Left ventricle myocardium inferior (tissue), 1 donor: ENCODE measurements around the gene SLC4A1. TPM values are rescaled to one million over a fixed set of nuclear protein-coding genes. Genes with fewer than 3 reads are reported as not detected.

Experiments
- DNase-seq: peaks from one replicate; pipeline ENCODE4 v3.0.0-alpha.2; 2020
- H3K27ac ChIP-seq: fragments of 200-600 bp; replicated peaks from 2 replicates; pipeline ENCODE4 v1.8.0; 2021
- H3K27me3 ChIP-seq: fragments of 200-600 bp; 2 replicates; pipeline ENCODE4 v1.8.0; 2021; ENCODE audit warnings: low read depth
- H3K36me3 ChIP-seq: fragments of 200-600 bp; 2 replicates; pipeline ENCODE4 v1.8.0; 2021
- H3K4me1 ChIP-seq: fragments of 200-600 bp; 2 replicates; pipeline ENCODE4 v1.8.0; 2021
- H3K4me3 ChIP-seq: fragments of 200-600 bp; 2 replicates; pipeline ENCODE4 v1.8.0; 2021; ENCODE audit warnings: mild to moderate bottlenecking, moderate library complexity
- H3K9me3 ChIP-seq: fragments of 200-600 bp; replicated peaks from 2 replicates; pipeline ENCODE4 v1.8.0; 2021
- intact Hi-C: fragments of 100-400 bp; cut with micrococcal nuclease; formaldehyde crosslinking; loops from one replicate; pipeline ENCODE4 v1.11.0; 2022
- microRNA-seq: library from miRNA; unstranded; fragments of <30 nt; microRNA quantifications from one replicate; pipeline ENCODE4 v1.2.0, GENCODE V29; 2020
- total RNA-seq: library from RNA; stranded (reverse); fragmentation: NEBNext Ultra II Directional; extraction: Animal tissue kit (Norgen Biotek cat#: 25700); gene quantifications from one replicate; pipeline ENCODE4 v1.2.1, GENCODE V29; 2021
- TF ChIP-seq, protein P1 (sequence below): fragments of 200-600 bp; IDR thresholded peaks from 2 replicates; pipeline ENCODE4 v1.8.0; 2021; ENCODE audit warnings: antibody characterized with exemption, mild to moderate bottlenecking, borderline replicate concordance
- donor health status: DM: no; HTN: yes; CAD: no; lungs with severe emphysema.

SLC4A1 gene
- total RNA-seq, 1 donor from 2014 or later, result not detected

DNA sequence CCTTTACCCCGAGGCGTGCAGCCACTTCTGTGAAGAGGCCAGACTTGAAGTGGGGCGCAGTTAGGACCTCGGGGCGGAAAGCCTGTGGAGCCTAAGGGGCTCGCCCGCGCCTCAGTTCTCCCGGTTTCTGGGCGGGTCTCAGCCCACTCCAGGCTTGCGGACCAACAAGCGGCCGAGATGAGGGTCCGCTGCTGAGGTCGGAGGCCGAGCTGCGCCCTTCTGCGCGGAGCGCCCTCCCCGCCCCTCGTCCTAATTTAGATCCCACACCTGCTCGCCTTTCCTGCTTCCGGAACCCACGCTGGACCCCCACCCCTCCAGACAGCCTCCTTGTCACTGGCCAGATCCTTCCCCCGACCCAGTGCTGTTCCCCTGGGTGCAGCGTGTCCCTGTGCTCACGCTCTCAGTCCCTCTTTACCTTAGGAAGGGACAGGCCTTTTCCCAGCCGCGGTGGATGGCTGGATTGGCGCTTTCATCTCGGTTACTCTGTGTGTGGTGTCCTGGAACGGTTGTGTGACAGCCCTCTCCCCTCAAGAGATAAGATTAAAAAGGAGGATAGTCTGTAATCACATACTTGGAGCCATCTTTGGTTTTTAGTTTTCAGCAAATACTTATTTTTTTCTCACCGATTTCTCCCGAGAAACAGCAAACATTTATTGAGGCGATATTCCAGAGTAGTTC, 67.3 kb downstream of the SLC4A1 start:
- TF ChIP-seq, protein P1, sequence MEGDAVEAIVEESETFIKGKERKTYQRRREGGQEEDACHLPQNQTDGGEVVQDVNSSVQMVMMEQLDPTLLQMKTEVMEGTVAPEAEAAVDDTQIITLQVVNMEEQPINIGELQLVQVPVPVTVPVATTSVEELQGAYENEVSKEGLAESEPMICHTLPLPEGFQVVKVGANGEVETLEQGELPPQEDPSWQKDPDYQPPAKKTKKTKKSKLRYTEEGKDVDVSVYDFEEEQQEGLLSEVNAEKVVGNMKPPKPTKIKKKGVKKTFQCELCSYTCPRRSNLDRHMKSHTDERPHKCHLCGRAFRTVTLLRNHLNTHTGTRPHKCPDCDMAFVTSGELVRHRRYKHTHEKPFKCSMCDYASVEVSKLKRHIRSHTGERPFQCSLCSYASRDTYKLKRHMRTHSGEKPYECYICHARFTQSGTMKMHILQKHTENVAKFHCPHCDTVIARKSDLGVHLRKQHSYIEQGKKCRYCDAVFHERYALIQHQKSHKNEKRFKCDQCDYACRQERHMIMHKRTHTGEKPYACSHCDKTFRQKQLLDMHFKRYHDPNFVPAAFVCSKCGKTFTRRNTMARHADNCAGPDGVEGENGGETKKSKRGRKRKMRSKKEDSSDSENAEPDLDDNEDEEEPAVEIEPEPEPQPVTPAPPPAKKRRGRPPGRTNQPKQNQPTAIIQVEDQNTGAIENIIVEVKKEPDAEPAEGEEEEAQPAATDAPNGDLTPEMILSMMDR, result no peak
- Histone ChIP-seq H3K36me3 (peaks cover 20% of the 10 kb centered on the region), H3K4me1 (peaks cover 44% of the 10 kb centered on the region), H3K4me3 (peak overlapping the region; percentile 84), H3K27me3 (no peaks in the 10 kb centered on the region), H3K27ac (peak overlapping the region; percentile 98), H3K9me3 (no peaks in the 10 kb centered on the region)
- DNase-seq, result no peak
- intact Hi-C loops, result no loop called here

DNA sequence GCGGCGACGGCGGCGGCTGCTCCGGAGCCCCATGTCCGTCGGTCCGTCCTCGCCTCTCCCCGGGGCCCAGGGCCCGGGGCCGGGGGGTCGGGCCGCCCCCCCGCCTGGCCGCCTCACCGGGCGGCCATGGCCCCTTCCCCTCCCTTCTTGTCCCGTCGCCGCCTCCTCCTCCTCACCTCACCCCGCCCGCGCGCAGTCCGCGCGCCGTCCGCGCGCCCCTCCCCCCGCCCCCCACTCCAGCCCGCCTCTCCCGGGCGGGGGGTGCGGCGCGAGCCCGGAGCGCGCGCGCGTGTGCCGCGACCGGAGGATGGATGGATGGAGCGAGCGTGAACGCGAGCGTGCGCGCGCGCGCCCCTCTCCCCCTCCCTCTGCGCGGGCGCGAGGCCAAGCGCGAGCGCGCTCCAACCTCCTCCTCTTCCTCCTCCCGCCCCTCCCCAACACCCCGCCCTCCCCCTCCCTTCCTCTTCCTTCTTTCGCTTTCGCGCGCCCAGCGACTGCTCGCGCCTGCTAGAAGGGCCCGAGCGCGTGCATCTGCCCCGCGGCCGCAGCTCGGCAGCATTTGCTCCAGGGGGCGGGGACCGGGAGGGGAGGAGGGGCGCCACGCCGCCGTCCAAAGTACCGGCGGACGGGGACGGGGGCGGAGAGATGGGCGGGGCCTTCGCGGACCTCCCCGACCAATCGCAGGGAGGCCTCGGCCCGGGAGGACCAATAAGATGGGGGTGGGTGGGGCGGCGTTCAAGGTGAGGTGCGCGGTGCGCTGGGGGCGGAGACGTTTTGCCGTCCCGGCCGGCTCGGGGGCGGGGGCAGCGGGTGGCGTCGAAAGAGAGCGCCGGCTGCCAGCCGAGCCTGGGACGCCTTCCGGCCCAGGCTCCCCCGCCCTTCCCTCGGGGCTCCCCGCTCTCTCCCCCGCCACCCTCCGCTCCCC, 68.1 kb downstream of the SLC4A1 start, which contains the start of gene ATXN7L3:
Gene ATXN7L3 (minus strand): TSS at position 332 of the 925 bp plus-strand sequence. CDS start 1,814 bp downstream, outside the sequence.
- DNase-seq, result peak; percentile 99
- Histone ChIP-seq H3K4me3 (peak within 1 kb of the TSS; percentile 84), H3K9me3 (no peaks in the 10 kb centered on the region), H3K36me3 (peaks cover 28% of the 10 kb centered on the region), H3K27me3 (no peaks in the 10 kb centered on the region), H3K27ac (peak within 1 kb of the TSS; percentile 98), H3K4me1 (peaks cover 44% of the 10 kb centered on the region)
- TF ChIP-seq, protein P1, result no peak
- intact Hi-C loops, result no loop called here

DNA sequence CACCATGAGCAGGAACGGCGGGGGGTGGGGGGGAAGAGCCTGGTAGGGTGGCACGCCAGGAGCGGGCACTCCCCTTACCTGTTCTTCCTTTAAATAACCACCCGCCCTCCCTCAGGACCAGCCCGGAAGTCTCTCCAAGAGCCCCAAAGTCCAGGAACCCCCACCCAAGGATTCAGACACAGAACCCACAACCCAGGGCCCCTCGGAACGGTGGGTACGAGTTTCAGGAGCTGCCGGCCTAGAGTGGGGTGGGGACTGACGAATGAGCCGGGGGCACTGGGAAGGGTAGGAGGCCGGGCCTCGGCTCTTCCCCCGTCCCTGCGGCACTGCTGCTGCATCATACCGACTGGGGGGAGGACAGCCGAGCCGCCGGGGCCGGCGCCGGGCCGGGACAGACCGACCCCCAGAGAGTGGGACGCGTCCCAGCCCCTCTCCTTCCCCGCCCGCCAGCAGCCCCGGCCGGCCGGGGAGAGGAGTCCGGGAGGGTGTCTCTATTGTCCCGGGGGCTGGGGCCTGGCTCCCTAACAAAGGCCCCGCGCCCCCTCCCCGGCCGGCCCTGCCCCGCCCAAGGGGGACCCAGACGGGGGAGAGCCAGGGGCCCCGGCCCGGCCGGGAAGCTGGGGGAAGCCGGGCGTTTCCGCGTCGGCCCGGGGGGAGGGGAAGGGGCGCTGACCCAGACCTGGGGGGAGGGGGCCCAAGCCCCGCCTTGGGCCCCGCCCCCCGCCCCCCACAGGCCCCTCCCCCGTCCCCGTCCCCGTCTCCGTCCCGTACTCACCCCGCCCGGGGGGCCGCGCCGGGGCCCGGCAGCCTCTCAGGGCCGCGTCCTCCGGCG, 69.0 kb downstream of the SLC4A1 start:
- peak; percentile 67 for DNase-seq
- Histone ChIP-seq H3K36me3 (peaks cover 36% of the 10 kb centered on the region), H3K4me1 (peaks cover 38% of the 10 kb centered on the region), H3K27me3 (no peaks in the 10 kb centered on the region), H3K4me3 (peak overlapping the region; percentile 84), H3K9me3 (no peaks in the 10 kb centered on the region), H3K27ac (peak overlapping the region; percentile 98)
- TF ChIP-seq, protein P1, result no peak
- intact Hi-C loops, result no loop called here

Small RNAs within 50 kb of the gene (microRNA-seq; reads per million reads assigned to microRNA genes)
- not detected for gene MIR6782

Other genes starting within 250 kb of the SLC4A1 start
- 41.2 TPM for gene LSM12, start 201.5 kb downstream of the SLC4A1 start, total RNA-seq
- gene G6PC3, start 197.4 kb downstream of the SLC4A1 start, total RNA-seq, result 29.3 TPM
- gene HDAC5, start 144.5 kb downstream of the SLC4A1 start, total RNA-seq, result 62.6 TPM
- 0.27 TPM for gene HROB, start 126.2 kb downstream of the SLC4A1 start, total RNA-seq
- gene ASB16, start 97.4 kb downstream of the SLC4A1 start, total RNA-seq, result 12.9 TPM
- gene TMUB2, start 81.2 kb downstream of the SLC4A1 start, total RNA-seq, result 20.9 TPM
- 28.7 TPM for gene ATXN7L3, start 68.3 kb downstream of the SLC4A1 start, total RNA-seq
- 53.9 TPM for gene UBTF, start 48.5 kb downstream of the SLC4A1 start, total RNA-seq
- 0.41 TPM for gene RUNDC3A, start 40.5 kb upstream of the SLC4A1 start, total RNA-seq
- gene SLC25A39, start 56.7 kb upstream of the SLC4A1 start, total RNA-seq, result 46.7 TPM
- 160 TPM for gene GRN, start 77.2 kb upstream of the SLC4A1 start, total RNA-seq
- gene FAM171A2, start 95.7 kb upstream of the SLC4A1 start, total RNA-seq, result 0.55 TPM
- 0.91 TPM for gene ITGA2B, start 121.5 kb upstream of the SLC4A1 start, total RNA-seq
- gene GPATCH8, start 235.3 kb upstream of the SLC4A1 start, total RNA-seq, result 16.6 TPM